HL-60 (cell line): ENCODE data around the gene DOC2A.

ENCODE experiments used
- DNase-seq, 2 experiments: peaks; one replicate each; pipeline ENCODE4 v3.0.0-alpha.2; 2010 to 2020; ENCODE audit warnings: low read depth in 1 of 2, low spot score in 1 of 2
- H3K27ac ChIP-seq: fragments of 250-450 bp; sonication (Bioruptor Pico); replicated peaks from 2 replicates; pipeline ENCODE4 v1.5.1; 2020; ENCODE audit warnings: mild to moderate bottlenecking, moderate library complexity
- H3K27me3 ChIP-seq: fragments of 250-450 bp; sonication (Bioruptor Pico); 2 replicates; pipeline ENCODE4 v1.5.1; 2021; ENCODE audit warnings: mild to moderate bottlenecking, moderate library complexity; ENCODE audit not compliant: insufficient read depth, poor library complexity, severe bottlenecking
- H3K4me3 ChIP-seq: replicated peaks from 2 replicates; pipeline ENCODE4 v1.5.1; 2011; ENCODE audit warnings: mild to moderate bottlenecking, control low read depth, low read length; ENCODE audit not compliant: insufficient read depth
- CTCF ChIP-seq: IDR thresholded peaks from one replicate; pipeline ENCODE4 v1.5.1; 2011; ENCODE audit warnings: low read length, control low read depth, inconsistent platforms; ENCODE audit not compliant: insufficient read depth
- GABPA ChIP-seq: IDR thresholded peaks from 2 replicates; pipeline ENCODE4 v1.6.1; 2012; ENCODE audit warnings: low read depth
- POLR2AphosphoS5 ChIP-seq: IDR thresholded peaks from 2 replicates; pipeline ENCODE4 v1.6.1; 2012; ENCODE audit warnings: low read depth
- REST ChIP-seq: IDR thresholded peaks from 2 replicates; pipeline ENCODE4 v1.6.1; 2012; ENCODE audit warnings: low read depth; ENCODE audit not compliant: insufficient replicate concordance
- SPI1 ChIP-seq: IDR thresholded peaks from 2 replicates; pipeline ENCODE4 v1.6.1; 2012; ENCODE audit warnings: low read depth, mild to moderate bottlenecking, borderline replicate concordance

The DOC2A gene

DNA sequence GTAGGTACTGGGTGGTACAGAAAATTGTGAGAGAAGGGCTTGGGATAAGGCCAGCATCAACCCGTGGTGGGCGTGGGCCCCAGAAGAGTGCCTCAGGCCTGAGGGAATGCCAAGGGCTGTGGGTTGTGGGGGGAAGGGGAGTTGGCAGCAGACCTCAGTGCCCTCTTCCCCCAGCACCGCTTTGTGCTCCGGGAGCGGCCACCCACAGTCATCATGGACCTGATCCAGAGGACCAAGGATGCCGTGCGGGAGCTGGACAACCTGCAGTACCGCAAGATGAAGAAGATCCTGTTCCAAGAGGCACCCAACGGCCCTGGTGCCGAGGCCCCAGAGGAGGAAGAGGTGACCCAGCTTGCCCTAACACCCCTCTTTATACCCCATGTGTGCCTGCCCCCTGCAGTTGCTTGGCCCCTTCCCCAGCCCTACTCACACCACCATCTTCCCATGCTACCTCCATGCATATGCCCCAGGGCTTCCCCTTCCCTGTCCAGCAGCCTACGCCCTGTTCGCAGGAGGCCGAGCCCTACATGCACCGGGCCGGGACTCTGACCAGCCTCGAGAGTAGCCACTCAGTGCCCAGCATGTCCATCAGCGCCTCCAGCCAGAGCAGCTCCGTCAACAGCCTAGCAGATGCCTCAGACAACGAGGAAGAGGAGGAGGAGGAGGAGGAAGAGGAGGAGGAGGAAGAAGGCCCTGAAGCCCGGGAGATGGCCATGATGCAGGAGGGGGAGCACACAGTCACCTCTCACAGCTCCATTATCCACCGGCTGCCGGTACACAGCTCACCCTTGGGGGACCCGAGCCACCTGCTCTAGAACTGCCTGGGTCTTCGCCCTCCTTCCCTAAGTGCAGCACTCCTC is 28.0 kb downstream of the DOC2A start:
- no peak overlapping the region for H3K27ac ChIP-seq
- no peaks in the 10 kb centered on the region for H3K27me3 ChIP-seq
- no peak overlapping the region for H3K4me3 ChIP-seq
- DNase-seq, result no peak
- no peak for TF ChIP-seq GABPA
- TF ChIP-seq SPI1, result no peak
- TF ChIP-seq REST, result no peak
- no peak for TF ChIP-seq POLR2AphosphoS5
- TF ChIP-seq CTCF, result no peak

GRCh38 chr16:29978564-29979270 is 32.1 kb downstream of the DOC2A start:
- Histone ChIP-seq H3K4me3 (no peak overlapping the region), H3K27ac (no peak overlapping the region), H3K27me3 (no peaks in the 10 kb centered on the region)
- DNase-seq, result no peak
- no peak for TF ChIP-seq POLR2AphosphoS5

- Histone ChIP-seq H3K4me3 (no peak overlapping the region), H3K27ac (no peak overlapping the region), H3K27me3 (no peaks in the 10 kb centered on the region)
- no peak for DNase-seq
- TF ChIP-seq CTCF (no peak), SPI1 (no peak), REST (no peak), GABPA (no peak), POLR2AphosphoS5 (no peak)
Observed at GRCh38 chr16:29978081-29978480, 32.7 kb downstream of the DOC2A start.

- DNase-seq, result no peak
- Histone ChIP-seq H3K27me3 (no peaks in the 10 kb centered on the region), H3K27ac (no peak overlapping the region), H3K4me3 (no peak overlapping the region)
- no peak for TF ChIP-seq SPI1
- no peak for TF ChIP-seq CTCF
- TF ChIP-seq GABPA, result no peak
- TF ChIP-seq REST, result no peak
- no peak for TF ChIP-seq POLR2AphosphoS5
Observed at GRCh38 chr16:29977063-29977825, 33.6 kb downstream of the DOC2A start.
